ENCODE data around the gene SLC2A5.

Gene SLC2A5

GRCh38 chr1:9040659-9041030 is 28.8 kb downstream of the SLC2A5 start:
- Histone ChIP-seq H4K91ac (ENCODE audit: low read depth, low read length) (no peak overlapping the region), H3K4me1 (ENCODE audit: control insufficient read depth in 1 of 2, insufficient read depth in 2 of 2, low read length in 2 of 2) (peaks cover 2% of the 10 kb centered on the region in 2 experiments), H4K12ac (ENCODE audit: low read depth, low read length) (no peak overlapping the region), H3K9me3 (ENCODE audit: insufficient read depth, low read depth, low read length) (no peaks in the 10 kb centered on the region), H2AK5ac (ENCODE audit: low read length) (no peak overlapping the region), H2AFZ (ENCODE audit: insufficient read depth, low read length, poor library complexity) (no peak overlapping the region), H2BK120ac (ENCODE audit: insufficient read depth, low read length, poor library complexity) (no peak overlapping the region), H2BK12ac (ENCODE audit: low read length) (no peak overlapping the region), H3K79me1 (ENCODE audit: low read length) (no peaks in the 10 kb centered on the region), H3K23ac (ENCODE audit: low read length) (no peak overlapping the region), H3K9ac (ENCODE audit: low read length) (no peak overlapping the region), H3K4me2 (ENCODE audit: low read length) (no peak overlapping the region), H3K14ac (ENCODE audit: low read length) (no peak overlapping the region), H2BK5ac (ENCODE audit: low read depth, low read length, poor library complexity) (no peak overlapping the region), H3K27me3 (ENCODE audit: insufficient read depth, low read length) (no peaks in the 10 kb centered on the region), H3K27ac (ENCODE audit: low read depth, low read length) (no peak overlapping the region), H3K4me3 (ENCODE audit: low read depth, low read length) (no peak overlapping the region), H3K4ac (ENCODE audit: low read depth, low read length) (no peak overlapping the region), H3K18ac (ENCODE audit: low read length) (no peak overlapping the region), H3K79me2 (ENCODE audit: control insufficient read depth, insufficient read depth, low read length, poor library complexity) (no peaks in the 10 kb centered on the region), H4K8ac (ENCODE audit: low read depth, low read length) (no peak overlapping the region), H3K36me3 (ENCODE audit: control insufficient read depth in 1 of 2, insufficient read depth in 2 of 2, low read length in 2 of 2) (no peaks in the 10 kb centered on the region)
- no CpG with 5 or more reads among the region's 6 CpGs for WGBS (ENCODE audit: extremely low coverage, insufficient coverage, insufficient read length)
- DNase-seq, result no peak

GRCh38 chr1:9039761-9040658 is 29.4 kb downstream of the SLC2A5 start:
- no peak for DNase-seq
- Histone ChIP-seq H4K91ac (ENCODE audit: low read depth, low read length) (no peak overlapping the region), H2AFZ (ENCODE audit: insufficient read depth, low read length, poor library complexity) (no peak overlapping the region), H3K23ac (ENCODE audit: low read length) (no peak overlapping the region), H2BK120ac (ENCODE audit: insufficient read depth, low read length, poor library complexity) (no peak overlapping the region), H3K9me3 (ENCODE audit: insufficient read depth, low read depth, low read length) (peaks cover 4% of the 10 kb centered on the region), H3K18ac (ENCODE audit: low read length) (no peak overlapping the region), H3K27ac (ENCODE audit: low read depth, low read length) (no peak overlapping the region), H3K36me3 (ENCODE audit: control insufficient read depth in 1 of 2, insufficient read depth in 2 of 2, low read length in 2 of 2) (no peaks in the 10 kb centered on the region), H3K9ac (ENCODE audit: low read length) (no peak overlapping the region), H2AK5ac (ENCODE audit: low read length) (no peak overlapping the region), H3K14ac (ENCODE audit: low read length) (no peak overlapping the region), H3K4me1 (ENCODE audit: control insufficient read depth in 1 of 2, insufficient read depth in 2 of 2, low read length in 2 of 2) (peaks cover 2% of the 10 kb centered on the region in 2 experiments), H2BK12ac (ENCODE audit: low read length) (no peak overlapping the region), H4K8ac (ENCODE audit: low read depth, low read length) (no peak overlapping the region), H3K4me3 (ENCODE audit: low read depth, low read length) (no peak overlapping the region), H4K12ac (ENCODE audit: low read depth, low read length) (no peak overlapping the region), H3K79me1 (ENCODE audit: low read length) (no peaks in the 10 kb centered on the region), H2BK5ac (ENCODE audit: low read depth, low read length, poor library complexity) (no peak overlapping the region), H3K27me3 (ENCODE audit: insufficient read depth, low read length) (no peaks in the 10 kb centered on the region), H3K79me2 (ENCODE audit: control insufficient read depth, insufficient read depth, low read length, poor library complexity) (no peaks in the 10 kb centered on the region), H3K4ac (ENCODE audit: low read depth, low read length) (no peak overlapping the region), H3K4me2 (ENCODE audit: low read length) (no peak overlapping the region)
- WGBS (ENCODE audit: extremely low coverage, insufficient coverage, insufficient read length), result no CpG with 5 or more reads among the region's 55 CpGs

GRCh38 chr1:9038881-9039760 is 30.3 kb downstream of the SLC2A5 start:
- H3K9ac ChIP-seq (ENCODE audit: low read length), result no peak overlapping the region
- no peaks in the 10 kb centered on the region for H3K27me3 ChIP-seq (ENCODE audit: insufficient read depth, low read length)
- H4K12ac ChIP-seq (ENCODE audit: low read depth, low read length), result no peak overlapping the region
- no peak overlapping the region for H3K4ac ChIP-seq (ENCODE audit: low read depth, low read length)
- peaks cover 6% of the 10 kb centered on the region for H3K9me3 ChIP-seq (ENCODE audit: insufficient read depth, low read depth, low read length)
- H4K91ac ChIP-seq (ENCODE audit: low read depth, low read length), result no peak overlapping the region
- DNase-seq, result peak; percentile 22 to 57
- H3K23ac ChIP-seq (ENCODE audit: low read length), result no peak overlapping the region
- no peak overlapping the region for H3K27ac ChIP-seq (ENCODE audit: low read depth, low read length)
- no CpG with 5 or more reads among the region's 62 CpGs for WGBS (ENCODE audit: extremely low coverage, insufficient coverage, insufficient read length)
- H2AFZ ChIP-seq (ENCODE audit: insufficient read depth, low read length, poor library complexity), result no peak overlapping the region
- no peaks in the 10 kb centered on the region for H3K79me1 ChIP-seq (ENCODE audit: low read length)
- no peaks in the 10 kb centered on the region for H3K79me2 ChIP-seq (ENCODE audit: control insufficient read depth, insufficient read depth, low read length, poor library complexity)
- H2BK12ac ChIP-seq (ENCODE audit: low read length), result no peak overlapping the region
- H2BK120ac ChIP-seq (ENCODE audit: insufficient read depth, low read length, poor library complexity), result no peak overlapping the region
- H2BK5ac ChIP-seq (ENCODE audit: low read depth, low read length, poor library complexity), result no peak overlapping the region
- no peak overlapping the region for H4K8ac ChIP-seq (ENCODE audit: low read depth, low read length)
- no peak overlapping the region for H2AK5ac ChIP-seq (ENCODE audit: low read length)
- no peak overlapping the region for H3K18ac ChIP-seq (ENCODE audit: low read length)
- H3K14ac ChIP-seq (ENCODE audit: low read length), result no peak overlapping the region
- H3K4me3 ChIP-seq (ENCODE audit: low read depth, low read length), result no peak overlapping the region
- H3K4me1 ChIP-seq (ENCODE audit: control insufficient read depth in 1 of 2, insufficient read depth in 2 of 2, low read length in 2 of 2), result peaks cover 2% of the 10 kb centered on the region in 2 experiments
- H3K4me2 ChIP-seq (ENCODE audit: low read length), result no peak overlapping the region
- H3K36me3 ChIP-seq (ENCODE audit: control insufficient read depth in 1 of 2, insufficient read depth in 2 of 2, low read length in 2 of 2), result no peaks in the 10 kb centered on the region

GRCh38 chr1:9038338-9038650 is 31.1 kb downstream of the SLC2A5 start:
- Histone ChIP-seq H3K23ac (ENCODE audit: low read length) (no peak overlapping the region), H2BK120ac (ENCODE audit: insufficient read depth, low read length, poor library complexity) (no peak overlapping the region), H4K8ac (ENCODE audit: low read depth, low read length) (no peak overlapping the region), H3K79me1 (ENCODE audit: low read length) (no peaks in the 10 kb centered on the region), H3K4ac (ENCODE audit: low read depth, low read length) (no peak overlapping the region), H3K18ac (ENCODE audit: low read length) (no peak overlapping the region), H4K12ac (ENCODE audit: low read depth, low read length) (no peak overlapping the region), H2AFZ (ENCODE audit: insufficient read depth, low read length, poor library complexity) (no peak overlapping the region), H3K4me3 (ENCODE audit: low read depth, low read length) (no peak overlapping the region), H3K27me3 (ENCODE audit: insufficient read depth, low read length) (no peaks in the 10 kb centered on the region), H3K14ac (ENCODE audit: low read length) (no peak overlapping the region), H3K27ac (ENCODE audit: low read depth, low read length) (no peak overlapping the region), H3K79me2 (ENCODE audit: control insufficient read depth, insufficient read depth, low read length, poor library complexity) (no peaks in the 10 kb centered on the region), H3K4me2 (ENCODE audit: low read length) (no peak overlapping the region), H4K91ac (ENCODE audit: low read depth, low read length) (no peak overlapping the region), H2BK12ac (ENCODE audit: low read length) (no peak overlapping the region), H2BK5ac (ENCODE audit: low read depth, low read length, poor library complexity) (no peak overlapping the region), H3K9ac (ENCODE audit: low read length) (no peak overlapping the region), H2AK5ac (ENCODE audit: low read length) (no peak overlapping the region), H3K36me3 (ENCODE audit: control insufficient read depth in 1 of 2, insufficient read depth in 2 of 2, low read length in 2 of 2) (no peaks in the 10 kb centered on the region), H3K9me3 (ENCODE audit: insufficient read depth, low read depth, low read length) (peaks cover 7% of the 10 kb centered on the region), H3K4me1 (ENCODE audit: control insufficient read depth in 1 of 2, insufficient read depth in 2 of 2, low read length in 2 of 2) (peaks cover 2% of the 10 kb centered on the region in 2 experiments)
- peak; percentile 91 to 94 for DNase-seq
- no CpG with 5 or more reads among the region's 8 CpGs for WGBS (ENCODE audit: extremely low coverage, insufficient coverage, insufficient read length)
